Transverse colon (tissue), 4 donors: ENCODE measurements around the gene TCF7L2. TPM values are rescaled to one million over a fixed set of nuclear protein-coding genes. Genes with fewer than 3 reads are reported as not detected.

ENCODE experiments used
- DNase-seq: peaks from one replicate; pipeline ENCODE4 v3.0.0-alpha.2; 2019
- H3K27ac ChIP-seq, 4 donors: fragments of 200-600 bp; sonication (generic); 2 replicates each; pipeline ENCODE4 v1.5.1; 2016 to 2018; ENCODE audit warnings: inconsistent platforms in 4 of 4
- H3K27me3 ChIP-seq: fragments of 200-600 bp; sonication (generic); 2 replicates; pipeline ENCODE4 v1.5.1; 2017; ENCODE audit warnings: inconsistent platforms
- H3K36me3 ChIP-seq, 4 donors: fragments of 200-600 bp; sonication (generic); 2 replicates each; pipeline ENCODE4 v1.5.1; 2017 to 2019; ENCODE audit warnings: inconsistent platforms in 4 of 4
- H3K4me1 ChIP-seq, 4 donors: fragments of 200-600 bp; sonication (generic); 2 replicates each; pipeline ENCODE4 v1.5.1; 2017 to 2020; ENCODE audit warnings: inconsistent platforms in 4 of 4
- H3K4me3 ChIP-seq, 4 donors: fragments of 200-600 bp; sonication (generic); 1 replicate in 1 of 4; 2 replicates in 3 of 4; pipeline versions ENCODE4 v1.5.1 to v1.6.1; 2017 to 2019; ENCODE audit warnings: inconsistent platforms in 4 of 4
- H3K9me3 ChIP-seq, 2 donors: fragments of 200-600 bp; sonication (generic); 2 replicates each; pipeline ENCODE4 v1.5.1; 2017 to 2019; ENCODE audit warnings: inconsistent platforms in 2 of 2
- EP300 ChIP-seq: sonication (generic); formaldehyde crosslinking; IDR thresholded peaks from one replicate; pipeline ENCODE4 v1.6.1; 2017; ENCODE audit warnings: antibody characterized with exemption, low read depth
- POLR2A ChIP-seq: fragments of 450-650 bp; IDR thresholded peaks from one replicate; pipeline ENCODE4 v1.6.1; 2016; ENCODE audit warnings: antibody characterized with exemption, mild to moderate bottlenecking, moderate library complexity
- POLR2AphosphoS5 ChIP-seq, 3 donors: sonication (generic); formaldehyde crosslinking; IDR thresholded peaks; one replicate each; pipeline ENCODE4 v1.6.1; 2016; ENCODE audit warnings: antibody characterized with exemption in 3 of 3
- WGBS, 2 donors: methylation state at CpG; one replicate each; pipeline ENCODE4 v1.1.5; 2018; ENCODE audit warnings: low coverage in 1 of 2; 5-methylcytosine and 5-hydroxymethylcytosine counted together
- in situ Hi-C, 4 donors: fragments of 200-750 bp; cut with MboI; loops; one replicate each; pipeline versions ENCODE4 v1.15.0 to v1.15.1; 2017; ENCODE audit warnings: low sequenced_read_pairs in 3 of 4, low pct_ligation_motif_present in 1 of 4, low pct_unique_long_range_greater_than_20kb in 1 of 4
- intact Hi-C: fragments of 100-400 bp; cut with DNase I; formaldehyde crosslinking; loops from one replicate; pipeline ENCODE4 v1.15.1; 2023; ENCODE audit warnings: low total_unique reads
- total RNA-seq, 4 donors: library from RNA; depleted of rRNA; stranded (reverse); fragments of >200 nt; gene quantifications; one replicate each; pipeline ENCODE4 v1.1.0, GENCODE V29; 2016
- TF ChIP-seq, protein P1 (sequence below), 5 experiments: fragments of 200-600 bp in 3 of 5; fragments of 450-650 bp in 2 of 5; sonication (generic) in 3 of 5; IDR thresholded peaks; 1 replicate in 2 of 5; 2 replicates in 3 of 5; pipeline ENCODE4 v1.5.1; 2016 to 2017; ENCODE audit warnings: antibody characterized with exemption in 5 of 5, inconsistent platforms in 3 of 5, mild to moderate bottlenecking in 2 of 5, moderate library complexity in 1 of 5

Gene TCF7L2
- total RNA-seq, 4 donors from 2014 or later = 84.6 to 249 (median 137) TPM

DNA sequence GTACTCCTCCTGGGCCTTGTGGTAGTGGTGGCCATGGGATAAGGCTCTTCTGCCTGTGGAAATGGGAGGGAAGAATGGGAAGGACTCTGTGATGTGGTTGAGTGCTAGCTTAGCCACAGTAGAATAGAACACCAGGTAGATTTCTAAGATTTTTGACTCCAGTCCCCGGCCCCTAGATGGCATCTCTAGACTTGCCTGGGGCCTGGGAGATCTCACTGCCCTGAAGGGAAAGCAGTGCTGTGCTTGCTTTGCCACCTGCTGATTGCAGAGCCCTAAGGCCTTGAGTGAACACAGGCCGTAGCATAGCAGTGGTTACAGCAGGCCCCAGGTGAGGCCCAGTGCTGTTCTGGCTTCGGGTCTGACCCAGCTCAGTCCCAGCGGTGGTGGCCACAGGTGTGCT lies 252.0 kb downstream of the TCF7L2 start:
- in situ Hi-C loops (no loop called here), intact Hi-C loops (no loop called here)

DNA sequence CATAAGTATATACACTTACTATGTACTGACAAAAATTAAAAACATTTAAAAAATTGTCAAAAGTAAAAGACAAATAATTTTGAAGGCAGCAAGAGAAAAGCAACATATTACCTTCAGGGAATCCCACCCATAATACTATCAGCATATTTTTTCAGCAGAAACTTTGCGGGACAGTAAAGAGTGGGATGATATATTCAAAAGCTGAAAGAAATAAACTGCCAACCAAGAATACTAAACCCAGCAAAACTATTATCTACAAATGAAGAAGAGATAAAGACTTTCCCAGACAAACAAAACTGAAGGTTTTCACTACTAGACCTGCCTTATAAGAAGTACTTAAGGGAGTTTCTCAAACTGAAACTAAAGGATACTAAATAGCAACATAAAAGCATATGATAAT lies 257.9 kb downstream of the TCF7L2 start:
- intact Hi-C loops (no loop called here), in situ Hi-C loops (no loop called here)
- Histone ChIP-seq H3K4me3 (no peak overlapping the region), H3K36me3 (no peaks in the 10 kb centered on the region), H3K27me3 (peaks cover 3% of the 10 kb centered on the region), H3K9me3 (peaks cover 27% of the 10 kb centered on the region in 2 donors), H3K27ac (no peak overlapping the region), H3K4me1 (peaks cover 0 to 5% (median 0%) of the 10 kb centered on the region in 4 donors)
- TF ChIP-seq POLR2AphosphoS5 (IDR thresholded peaks at IDR 0.05) (no peak), EP300 (no peak), POLR2A (no peak)
- TF ChIP-seq, protein P1, sequence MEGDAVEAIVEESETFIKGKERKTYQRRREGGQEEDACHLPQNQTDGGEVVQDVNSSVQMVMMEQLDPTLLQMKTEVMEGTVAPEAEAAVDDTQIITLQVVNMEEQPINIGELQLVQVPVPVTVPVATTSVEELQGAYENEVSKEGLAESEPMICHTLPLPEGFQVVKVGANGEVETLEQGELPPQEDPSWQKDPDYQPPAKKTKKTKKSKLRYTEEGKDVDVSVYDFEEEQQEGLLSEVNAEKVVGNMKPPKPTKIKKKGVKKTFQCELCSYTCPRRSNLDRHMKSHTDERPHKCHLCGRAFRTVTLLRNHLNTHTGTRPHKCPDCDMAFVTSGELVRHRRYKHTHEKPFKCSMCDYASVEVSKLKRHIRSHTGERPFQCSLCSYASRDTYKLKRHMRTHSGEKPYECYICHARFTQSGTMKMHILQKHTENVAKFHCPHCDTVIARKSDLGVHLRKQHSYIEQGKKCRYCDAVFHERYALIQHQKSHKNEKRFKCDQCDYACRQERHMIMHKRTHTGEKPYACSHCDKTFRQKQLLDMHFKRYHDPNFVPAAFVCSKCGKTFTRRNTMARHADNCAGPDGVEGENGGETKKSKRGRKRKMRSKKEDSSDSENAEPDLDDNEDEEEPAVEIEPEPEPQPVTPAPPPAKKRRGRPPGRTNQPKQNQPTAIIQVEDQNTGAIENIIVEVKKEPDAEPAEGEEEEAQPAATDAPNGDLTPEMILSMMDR (IDR thresholded peaks at IDR 0.05) = no peak
- WGBS, 2 donors = 86 to 88% methylated on average over 1 of the region's 1 CpG
- DNase-seq = no peak

More for the DNA sequence above, 252.0 kb downstream of the TCF7L2 start:
- H3K4me1 ChIP-seq = peaks cover 0 to 5% (median 0%) of the 10 kb centered on the region in 4 donors
- TF ChIP-seq EP300 (no peak), POLR2AphosphoS5 (IDR thresholded peaks at IDR 0.05) (no peak), POLR2A (no peak)
- TF ChIP-seq, protein P1 (IDR thresholded peaks at IDR 0.05) = no peak
- peaks cover 8 to 11% of the 10 kb centered on the region in 2 donors for H3K9me3 ChIP-seq
- H3K4me3 ChIP-seq = no peak overlapping the region
- H3K27me3 ChIP-seq = peaks cover 3% of the 10 kb centered on the region
- WGBS, 2 donors = 90% methylated on average over 4 of the region's 4 CpGs; no CpG with 5 or more reads in 1 of the 2 donors
- no peak overlapping the region for H3K27ac ChIP-seq
- no peak for DNase-seq
- no peaks in the 10 kb centered on the region for H3K36me3 ChIP-seq

DNA sequence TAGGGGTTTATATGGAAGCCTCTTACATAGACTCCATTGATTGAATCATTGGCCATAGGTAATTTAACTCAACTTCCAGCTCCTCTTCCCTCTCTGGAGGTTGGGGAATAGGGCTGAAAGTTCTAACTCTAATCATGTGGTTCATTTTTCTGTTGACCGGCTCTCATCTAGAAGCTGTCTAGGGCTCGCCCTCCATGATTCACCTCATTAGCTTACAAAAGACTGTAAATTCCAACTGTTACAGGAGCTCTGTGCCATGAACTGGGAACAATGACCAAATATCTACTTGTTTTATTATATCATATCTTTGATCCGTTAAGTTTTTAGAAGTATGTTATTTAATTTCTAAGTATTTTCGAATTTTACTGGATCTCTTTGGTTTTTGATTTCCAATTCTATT lies 263.0 kb downstream of the TCF7L2 start:
- DNase-seq = no peak
- no peak overlapping the region for H3K27ac ChIP-seq
- intact Hi-C loops = no loop called here
- in situ Hi-C loops = no loop called here
- H3K9me3 ChIP-seq = peaks cover 6 to 8% of the 10 kb centered on the region in 2 donors
- no peaks in the 10 kb centered on the region for H3K36me3 ChIP-seq
- 86 to 91% methylated on average over 4 of the region's 4 CpGs for WGBS, 2 donors
- H3K27me3 ChIP-seq = no peaks in the 10 kb centered on the region
- no peak overlapping the region for H3K4me3 ChIP-seq
- no peak for TF ChIP-seq POLR2AphosphoS5 (IDR thresholded peaks at IDR 0.05)
- H3K4me1 ChIP-seq = no peaks in the 10 kb centered on the region

DNA sequence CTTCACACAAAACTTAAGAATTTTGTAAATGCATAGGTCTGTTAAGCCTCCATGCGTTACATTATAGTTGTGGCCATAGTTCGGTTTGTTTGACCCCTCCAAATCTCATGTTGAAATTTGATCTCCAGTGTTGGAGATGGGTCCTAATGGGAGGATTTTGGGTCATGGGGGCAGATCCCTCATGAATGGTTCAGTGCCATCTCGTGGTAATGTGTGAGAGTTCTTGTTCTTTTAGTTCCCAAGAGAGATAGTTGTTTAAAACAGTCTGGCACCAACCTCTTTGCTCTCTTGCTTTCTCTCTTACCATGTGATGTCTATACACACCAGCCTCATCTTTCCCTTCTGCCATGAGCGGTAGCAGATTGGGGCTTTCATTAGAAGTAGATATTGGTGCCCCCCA lies 264.3 kb downstream of the TCF7L2 start:
- 82 to 94% methylated on average over 3 to 4 of the region's 4 CpGs for WGBS, 2 donors
- TF ChIP-seq POLR2AphosphoS5 (IDR thresholded peaks at IDR 0.05) (no peak), EP300 (no peak), POLR2A (no peak)
- TF ChIP-seq, protein P1 (IDR thresholded peaks at IDR 0.05) = no peak
- no peaks in the 10 kb centered on the region for H3K27me3 ChIP-seq
- in situ Hi-C loops = no loop called here
- no peaks in the 10 kb centered on the region for H3K36me3 ChIP-seq
- peaks cover 0 to 3% of the 10 kb centered on the region in 2 donors for H3K9me3 ChIP-seq
- H3K4me3 ChIP-seq = no peak overlapping the region
- no peak overlapping the region for H3K27ac ChIP-seq
- no peaks in the 10 kb centered on the region for H3K4me1 ChIP-seq
- intact Hi-C loops = no loop called here
- no peak for DNase-seq

DNA sequence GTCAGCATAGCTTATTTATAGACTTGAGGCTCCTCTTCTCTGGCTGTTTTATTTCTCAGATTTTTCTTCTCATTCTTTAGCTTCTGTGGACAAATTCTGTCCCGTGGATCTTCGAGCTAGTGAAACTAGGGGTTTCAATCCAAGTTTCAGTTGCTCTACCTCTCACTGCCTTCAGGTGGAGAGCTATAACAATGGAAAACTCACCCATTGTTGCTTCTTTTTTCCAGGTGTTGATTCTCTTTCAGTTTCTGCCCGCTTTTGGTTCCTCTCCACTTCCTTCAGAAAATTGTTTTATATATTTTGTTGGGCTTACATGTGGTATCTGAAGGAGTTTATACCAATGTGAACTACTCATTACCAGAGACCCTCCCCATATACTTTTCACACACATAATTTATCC lies 266.1 kb downstream of the TCF7L2 start:
- TF ChIP-seq, protein P1 (IDR thresholded peaks at IDR 0.05) = no peak
- TF ChIP-seq POLR2A = no peak
- TF ChIP-seq POLR2AphosphoS5 (IDR thresholded peaks at IDR 0.05) = no peak
- no peak for TF ChIP-seq EP300
- Histone ChIP-seq H3K36me3 (no peaks in the 10 kb centered on the region), H3K4me3 (no peak overlapping the region), H3K27me3 (no peaks in the 10 kb centered on the region), H3K27ac (no peak overlapping the region), H3K4me1 (no peaks in the 10 kb centered on the region), H3K9me3 (peaks cover 0 to 3% of the 10 kb centered on the region in 2 donors)
- DNase-seq = no peak
- in situ Hi-C loops (no loop called here), intact Hi-C loops (no loop called here)
- 36 to 45% methylated on average over 3 of the region's 3 CpGs for WGBS, 2 donors
